GM21786 (cell line): ENCODE measurements around the gene TESMIN.

Experiments
- ATAC-seq: cut with Tn5 transposase; IDR thresholded peaks from one replicate; pipeline ENCODE4 v1.9.1; 2021; ENCODE audit not compliant: unreplicated experiment

Gene TESMIN

GRCh38 chr11:68762481-68762880 is 11.2 kb upstream of the TESMIN start:
- no peak for ATAC-seq

GRCh38 chr11:68761801-68762200 is 10.5 kb upstream of the TESMIN start:
- no peak for ATAC-seq

- ATAC-seq: no peak
Measured at GRCh38 chr11:68759991-68760390, 8.7 kb upstream of the TESMIN start.

- no peak for ATAC-seq
Measured at GRCh38 chr11:68757711-68758110, 6.4 kb upstream of the TESMIN start.

- no peak for ATAC-seq
Measured at GRCh38 chr11:68756171-68756766, 4.9 kb upstream of the TESMIN start.

GRCh38 chr11:68753300-68753699 is 2.0 kb upstream of the TESMIN start:
- no peak for ATAC-seq

GRCh38 chr11:68751004-68751325 is 355 bp downstream of the TESMIN start:
- no peak for ATAC-seq

- ATAC-seq: no peak
Measured at GRCh38 chr11:68750195-68751003, 921 bp downstream of the TESMIN start.

- ATAC-seq: no peak
Measured at GRCh38 chr11:68749229-68750123, 1.8 kb downstream of the TESMIN start.

GRCh38 chr11:68748061-68748460 is 3.3 kb downstream of the TESMIN start:
- no peak for ATAC-seq

GRCh38 chr11:68743539-68743938 is 7.8 kb downstream of the TESMIN start:
- ATAC-seq: no peak

GRCh38 chr11:68741463-68741862 is 9.9 kb downstream of the TESMIN start:
- no peak for ATAC-seq

- ATAC-seq: no peak
Measured at GRCh38 chr11:68735646-68736045, 15.7 kb downstream of the TESMIN start.

GRCh38 chr11:68735125-68735524 is 16.2 kb downstream of the TESMIN start:
- no peak for ATAC-seq

- ATAC-seq: no peak
Measured at GRCh38 chr11:68734111-68734510, 17.2 kb downstream of the TESMIN start.

GRCh38 chr11:68727783-68728182 is 23.5 kb downstream of the TESMIN start:
- ATAC-seq: no peak

GRCh38 chr11:68724293-68724692 is 27.0 kb downstream of the TESMIN start:
- ATAC-seq: no peak

GRCh38 chr11:68722143-68722542 is 29.2 kb downstream of the TESMIN start:
- no peak for ATAC-seq

GRCh38 chr11:68721075-68721474 is 30.2 kb downstream of the TESMIN start:
- no peak for ATAC-seq

- no peak for ATAC-seq
Measured at GRCh38 chr11:68715456-68716122, 35.7 kb downstream of the TESMIN start.
